GM21717 (cell line): ENCODE results near the gene AMPD1.

Experiments
- ATAC-seq: cut with Tn5 transposase; IDR thresholded peaks from one replicate; pipeline ENCODE4 v1.9.1; 2021; ENCODE audit warnings: mild to moderate bottlenecking, moderate library complexity; ENCODE audit not compliant: unreplicated experiment

AMPD1 gene

DNA sequence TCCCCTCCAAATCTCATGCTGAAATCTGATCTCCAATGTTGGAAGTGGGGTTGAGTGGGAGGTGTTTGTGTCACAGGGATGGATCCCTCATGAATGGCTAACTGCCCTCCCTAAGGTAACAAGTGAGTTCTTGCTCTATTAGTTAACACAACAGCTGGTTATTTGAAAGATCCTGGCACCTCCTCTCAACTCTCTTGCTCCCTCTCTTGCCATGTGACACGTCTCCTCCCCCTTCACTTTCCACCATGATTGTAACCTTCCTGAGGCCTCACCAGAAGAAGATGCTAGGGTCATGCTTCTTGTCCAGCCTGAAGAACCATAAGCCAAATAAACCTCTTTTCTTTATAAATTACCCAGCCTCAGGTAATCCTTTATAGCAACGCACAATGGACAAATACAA is 54.0 kb downstream of the AMPD1 start:
- no peak for ATAC-seq

DNA sequence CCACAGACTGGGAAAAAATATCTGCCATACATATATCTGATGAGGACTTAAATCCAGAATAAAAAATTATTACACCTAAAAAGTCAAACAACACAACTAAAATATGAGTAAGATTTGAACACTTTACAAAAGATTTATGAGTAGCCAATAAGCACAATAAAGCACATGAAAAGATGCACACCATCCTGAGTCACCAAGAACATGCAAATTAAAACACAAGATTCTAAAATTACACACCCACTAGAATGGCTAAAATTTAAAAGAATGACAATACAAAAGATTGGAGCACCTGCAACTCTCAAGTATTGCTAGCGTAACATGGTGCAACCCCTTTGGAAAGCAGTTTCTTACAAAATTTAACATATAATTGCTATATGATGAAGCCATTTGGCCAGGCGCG is 56.4 kb downstream of the AMPD1 start:
- no peak for ATAC-seq

DNA sequence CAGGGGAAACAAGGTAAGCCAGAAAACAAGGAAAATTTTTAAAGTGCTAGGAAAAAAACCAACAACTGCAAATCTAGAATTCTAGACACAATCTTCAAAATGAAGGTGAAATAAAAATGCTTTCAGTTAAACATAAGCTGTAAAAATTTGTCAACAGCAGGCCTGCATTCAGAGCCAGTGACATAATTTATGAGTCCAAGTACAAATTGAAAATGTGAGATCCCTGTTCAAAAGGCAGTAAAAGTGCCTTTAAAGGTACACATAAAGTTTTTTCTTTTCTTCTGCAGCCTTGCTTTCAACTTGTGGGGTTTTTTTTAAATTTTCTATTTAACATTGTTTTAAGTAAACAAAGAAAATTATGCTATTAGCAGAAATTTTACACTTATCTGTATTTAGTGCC is 62.9 kb downstream of the AMPD1 start:
- no peak for ATAC-seq

DNA sequence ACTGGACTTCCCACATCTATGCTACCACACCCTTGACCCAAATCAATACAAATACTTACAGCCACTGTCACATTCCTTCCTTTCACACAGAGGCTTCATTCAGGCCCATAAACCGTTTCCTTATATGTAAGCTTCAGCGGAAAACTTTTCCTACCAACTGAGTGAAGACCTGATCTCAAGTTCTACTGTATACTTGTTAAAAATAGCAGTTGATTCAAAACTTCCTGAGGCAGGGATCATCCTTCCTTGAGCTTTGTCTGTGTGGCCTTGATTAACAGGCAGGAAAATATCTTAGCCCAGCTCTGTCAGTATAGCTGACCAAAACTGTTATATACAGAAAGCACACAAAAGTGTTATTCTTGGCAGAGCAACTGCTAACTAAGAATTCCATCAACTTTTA is 68.2 kb downstream of the AMPD1 start:
- no peak for ATAC-seq

DNA sequence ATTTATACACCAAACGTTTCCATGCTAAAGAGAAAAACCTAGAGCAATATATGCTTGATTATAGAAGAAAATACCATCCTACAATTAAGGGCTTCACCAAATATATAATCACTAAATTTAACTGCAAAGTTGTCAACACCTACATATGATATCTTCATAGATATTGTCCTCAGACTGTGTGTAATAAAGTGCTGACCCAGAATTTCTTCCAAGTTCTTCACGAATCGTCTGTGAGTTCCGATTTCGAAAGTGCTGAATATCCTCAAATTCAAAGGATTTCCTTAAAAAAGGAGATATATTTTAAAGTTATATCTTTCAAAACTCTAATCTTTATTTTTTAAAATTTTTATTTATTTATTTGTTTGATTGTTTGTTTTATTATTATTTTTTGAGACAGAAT is 72.0 kb downstream of the AMPD1 start:
- ATAC-seq = no peak
